T-cell (primary cell): ENCODE measurements around the gene FYB1. TPM values are rescaled to one million over a fixed set of nuclear protein-coding genes. Genes with fewer than 3 reads are reported as not detected.

Experiments
- ATAC-seq, 4 experiments: fragments of 200-7000 bp in 3 of 4; fragments of 150-1000 bp in 1 of 4; cut with Tn5 transposase; replicated peaks in 1 of 4; 1 replicate in 3 of 4; 2 replicates in 1 of 4; pipeline ENCODE4 v1.10.0; 2021; ENCODE audit warnings: moderate library complexity in 3 of 4, mild to moderate bottlenecking in 2 of 4, moderate number of reproducible peaks in 1 of 4
- CTCF ChIA-PET, 2 donors: fragments of 300-600 bp; sonication (Branson Sonifier 250); formaldehyde crosslinking; loops; one replicate each; lab custom pipeline; 2022; ENCODE audit warnings: antibody characterized with exemption in 2 of 2; lab: Charles Lee
- POLR2A ChIA-PET, 2 donors: fragments of 300-600 bp; sonication (Branson Sonifier 250); formaldehyde crosslinking; loops; one replicate each; lab custom pipeline; 2022; ENCODE audit warnings: antibody characterized with exemption in 2 of 2; lab: Charles Lee
- DNase-seq, 35 experiments: peaks; one replicate each; pipeline versions ENCODE4 v3.0.0 to v3.0.0-alpha.2; 2013 to 2023
- H3K27ac ChIP-seq: one replicate; pipeline ENCODE4 v1.5.1; 2013; ENCODE audit warnings: low read length
- H3K27me3 ChIP-seq, 2 experiments: replicated peaks in 1 of 2; 1 replicate in 1 of 2; 2 replicates in 1 of 2; pipeline versions ENCODE4 v1.6.1 to v1.7.0; 2013; ENCODE audit warnings: low read length in 1 of 2, mixed read lengths in 1 of 2; ENCODE audit not compliant: control insufficient read depth in 2 of 2, insufficient read depth in 2 of 2; ENCODE audit errors: extremely low read depth in 1 of 2
- H3K36me3 ChIP-seq, 2 donors: 1 replicate in 1 of 2; 2 replicates in 1 of 2; pipeline versions ENCODE4 v1.6.1 to v1.7.0; 2013; ENCODE audit warnings: low read length in 1 of 2; ENCODE audit not compliant: control insufficient read depth in 2 of 2, insufficient read depth in 1 of 2; ENCODE audit errors: extremely low read depth in 1 of 2
- H3K4me1 ChIP-seq, 2 experiments: 1 replicate in 1 of 2; 2 replicates in 1 of 2; pipeline versions ENCODE4 v1.6.1 to v1.7.0; 2013; ENCODE audit warnings: low read length in 2 of 2, mixed read lengths in 1 of 2; ENCODE audit not compliant: insufficient read depth in 2 of 2, control insufficient read depth in 1 of 2; ENCODE audit errors: extremely low read depth in 1 of 2
- H3K4me3 ChIP-seq, 2 donors: 1 replicate in 1 of 2; 2 replicates in 1 of 2; pipeline versions ENCODE4 v1.5.1 to v1.7.0; 2013; ENCODE audit warnings: mild to moderate bottlenecking in 2 of 2, low read length in 1 of 2, moderate library complexity in 1 of 2; ENCODE audit not compliant: control insufficient read depth in 1 of 2; ENCODE audit errors: extremely low read depth in 1 of 2
- H3K9me3 ChIP-seq: 2 replicates; pipeline ENCODE4 v1.7.0; 2013
- H3K27ac Mint-ChIP-seq, 2 donors: one replicate each; pipeline ENCODE4 v1.8.0; 2020 to 2021; ENCODE audit warnings: mild to moderate bottlenecking in 2 of 2, mixed read lengths in 2 of 2
- H3K27me3 Mint-ChIP-seq, 2 donors: one replicate each; pipeline ENCODE4 v1.8.0; 2021 to 2022; ENCODE audit warnings: mixed read lengths in 2 of 2
- H3K36me3 Mint-ChIP-seq: one replicate; pipeline ENCODE4 v1.8.0; 2021; ENCODE audit warnings: mixed read lengths
- H3K4me1 Mint-ChIP-seq, 3 donors: one replicate each; pipeline ENCODE4 v1.8.0; 2020 to 2022; ENCODE audit warnings: mixed read lengths in 3 of 3, mild to moderate bottlenecking in 1 of 3
- H3K4me3 Mint-ChIP-seq, 3 donors: one replicate each; pipeline ENCODE4 v1.8.0; 2020 to 2022; ENCODE audit warnings: mild to moderate bottlenecking in 3 of 3, mixed read lengths in 3 of 3, moderate library complexity in 3 of 3
- H3K9me3 Mint-ChIP-seq, 3 donors: one replicate each; pipeline ENCODE4 v1.8.0; 2020 to 2022; ENCODE audit warnings: mixed read lengths in 3 of 3
- WGBS: methylation state at CpG from one replicate; pipeline ENCODE4 v1.1.5; 2013; ENCODE audit warnings: missing lambda C conversion rate; ENCODE audit not compliant: insufficient coverage; 5-methylcytosine and 5-hydroxymethylcytosine counted together
- total RNA-seq, 35 experiments: library from RNA in 6 of 35; stranded (reverse) in 6 of 35; fragments of 120-200 nt in 1 of 35; gene quantifications; one replicate each; pipeline versions ENCODE4 v1.2.1 to v1.2.4 and lab custom pipeline; 2013 to 2026

The FYB1 gene
- total RNA-seq, 5 donors from 2014 or later (not counting 1 experiment from before 2014, with no cell fraction given): 372 to 769 (median 428) TPM

DNA sequence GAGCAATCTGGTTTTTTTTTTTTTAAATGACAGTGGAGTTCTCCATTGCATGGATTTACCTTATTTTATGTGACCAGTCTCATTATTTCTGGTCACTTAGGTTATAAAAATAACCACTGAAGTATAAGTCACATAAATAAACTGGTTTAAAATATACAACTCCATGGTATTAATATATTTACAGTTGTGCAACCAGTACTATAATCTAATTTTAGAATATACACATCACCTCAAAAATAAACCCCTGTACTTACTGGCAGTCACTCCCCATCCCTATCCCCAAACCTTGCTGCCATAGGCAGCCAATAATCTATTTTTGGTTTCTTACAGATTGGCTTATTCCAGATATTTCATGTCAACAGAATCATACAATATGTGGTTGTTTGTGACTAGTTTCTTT lies 57.8 kb downstream of the FYB1 start:
- Mint-ChIP-seq H3K36me3 (peaks cover 48% of the 10 kb centered on the region), H3K4me1 (peaks cover 91 to 95% (median 93%) of the 10 kb centered on the region in 3 donors), H3K27me3 (no peaks in the 10 kb centered on the region), H3K9me3 (peaks cover 0 to 3% (median 0%) of the 10 kb centered on the region in 3 donors), H3K4me3 (peak overlapping the region; percentile 34 to 56 (median 48)), H3K27ac (peak overlapping the region; percentile 81 to 88)
- no peak for DNase-seq
- Histone ChIP-seq H3K27ac (no peak overlapping the region), H3K36me3 (peaks cover 8 to 22% of the 10 kb centered on the region in 2 donors), H3K27me3 (no peaks in the 10 kb centered on the region), H3K9me3 (no peaks in the 10 kb centered on the region), H3K4me1 (peaks cover 32 to 71% of the 10 kb centered on the region in 2 experiments), H3K4me3 (no peak overlapping the region)
- ChIA-PET CTCF (interaction anchor here (1.1 kb wide), 2 partner anchors 58 to 122 kb away, joined by 3 to 5 read pairs; partner anchors contain the start of gene FYB1 (in 1 of the 2)), POLR2A (interaction anchor here (0.6 to 1.1 kb wide), 3 partner anchors 19 to 50 kb away, joined by 4 to 5 read pairs (median 4); no protein-coding TSS in a partner anchor)
- no peak for ATAC-seq

DNA sequence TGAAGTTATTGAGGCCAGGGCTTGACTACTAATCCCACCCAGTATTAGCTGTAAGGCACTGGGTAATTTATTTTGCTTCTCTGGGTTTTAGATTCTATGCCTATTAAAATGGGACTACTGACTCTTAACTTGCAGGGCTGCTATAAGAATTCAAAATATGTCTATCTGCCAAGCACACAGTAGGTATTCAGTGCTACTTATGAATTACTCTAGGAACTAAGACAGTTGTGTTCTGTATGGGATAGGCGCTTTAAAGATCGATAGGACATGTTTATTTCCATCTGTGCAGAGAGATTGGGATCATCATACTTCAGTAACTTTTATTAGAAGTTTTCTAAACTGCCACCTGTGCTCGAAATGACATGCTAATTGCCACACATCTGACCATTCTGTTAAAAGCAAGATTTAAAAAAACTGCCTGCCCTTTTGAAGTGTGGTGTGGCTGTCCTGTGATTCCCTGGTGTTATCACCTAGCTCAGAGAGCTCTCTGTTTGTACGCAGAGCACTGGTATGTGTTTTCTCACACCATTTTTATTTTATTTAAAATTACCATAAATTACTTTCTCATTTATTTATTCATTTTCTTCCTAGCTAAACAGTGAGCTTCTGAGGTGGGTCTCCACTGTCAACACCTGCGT lies 58.7 kb downstream of the FYB1 start:
- H3K27me3 ChIP-seq: no peaks in the 10 kb centered on the region
- H3K27ac ChIP-seq: peak overlapping the region; percentile 26
- Mint-ChIP-seq H3K4me1 (peaks cover 91 to 95% (median 94%) of the 10 kb centered on the region in 3 donors), H3K27ac (peak overlapping the region; percentile 72 to 81), H3K4me3 (peak overlapping the region in 2 of 3 donors; percentile 45 to 56), H3K36me3 (peaks cover 43% of the 10 kb centered on the region), H3K9me3 (peaks cover 0 to 3% (median 0%) of the 10 kb centered on the region in 3 donors), H3K27me3 (no peaks in the 10 kb centered on the region)
- no peak for ATAC-seq
- ChIA-PET POLR2A (interaction anchor here (0.6 to 1.1 kb wide), 3 partner anchors 20 to 51 kb away, joined by 4 to 5 read pairs (median 4); no protein-coding TSS in a partner anchor), CTCF (interaction anchor here (1.0 to 1.2 kb wide), 4 partner anchors 13 to 123 kb away, joined by 3 to 5 read pairs (median 3); partner anchors contain the start of gene FYB1 (in 1 of the 2))
- peaks cover 33 to 79% of the 10 kb centered on the region in 2 experiments for H3K4me1 ChIP-seq
- no peak for DNase-seq
- WGBS: 60% methylated on average over 1 of the region's 5 CpGs
- H3K4me3 ChIP-seq: no peak overlapping the region
- no peaks in the 10 kb centered on the region for H3K9me3 ChIP-seq
- peaks cover 5 to 16% of the 10 kb centered on the region in 2 donors for H3K36me3 ChIP-seq

DNA sequence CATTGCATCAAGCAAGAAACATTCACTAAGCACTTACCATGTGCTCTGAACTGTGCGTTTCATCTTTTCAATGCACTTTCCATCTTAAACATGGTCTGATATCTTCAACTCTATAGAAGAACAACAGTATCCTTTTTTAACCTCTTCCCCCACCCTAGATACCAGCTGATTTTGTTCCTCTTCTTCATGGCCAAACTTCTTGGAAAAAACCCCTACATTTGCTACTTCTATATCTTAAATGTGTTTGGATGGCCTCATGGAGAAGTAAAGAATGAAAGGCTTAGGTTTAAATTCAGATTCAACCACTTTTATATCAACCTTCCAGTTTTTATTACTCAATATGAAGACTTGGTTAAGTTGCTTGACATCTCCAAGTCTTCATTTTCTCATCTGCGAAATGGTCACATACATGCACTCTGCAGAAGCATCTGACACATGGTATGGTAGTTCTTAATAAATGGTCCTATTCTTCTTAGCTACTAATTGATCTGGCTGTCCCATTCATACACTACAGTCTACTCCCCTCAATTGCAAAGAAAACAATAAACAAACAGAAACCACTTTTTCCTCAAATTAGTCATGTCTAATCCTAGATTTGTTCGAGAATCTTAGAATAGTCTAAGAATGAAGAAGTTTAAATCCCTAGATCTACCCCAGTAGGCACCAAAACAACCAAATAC lies 59.4 kb downstream of the FYB1 start:
- H3K4me3 ChIP-seq: no peak overlapping the region

DNA sequence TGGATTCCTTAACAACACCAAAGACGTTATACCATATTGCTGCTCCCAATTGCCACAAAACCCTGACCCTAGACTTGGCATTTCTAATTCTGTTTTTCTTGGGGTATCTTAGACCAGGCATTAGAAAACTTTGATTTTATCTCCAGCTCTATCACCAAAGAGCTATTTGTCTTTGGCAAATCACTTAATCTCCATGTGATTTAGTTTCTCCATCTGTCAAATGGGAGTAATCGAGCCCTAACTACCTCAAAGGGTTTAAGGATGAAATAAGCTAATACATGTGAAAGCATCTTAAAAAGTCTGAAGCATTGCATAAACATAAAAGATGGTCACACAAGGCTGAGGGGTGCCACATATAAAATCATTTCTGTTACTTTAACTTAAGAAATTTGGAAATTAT lies 60.6 kb downstream of the FYB1 start:
- peaks cover 5 to 11% of the 10 kb centered on the region in 2 donors for H3K36me3 ChIP-seq
- CTCF ChIA-PET: interaction anchor here in 1 of 2 donors (0.8 to 2.7 kb wide), 3 partner anchors 16 to 59 kb away, joined by 3 to 26 read pairs (median 5); no protein-coding TSS in a partner anchor
- H3K27ac ChIP-seq: peak overlapping the region; percentile 31
- Mint-ChIP-seq H3K4me3 (peak overlapping the region; percentile 22 to 56 (median 43)), H3K4me1 (peaks cover 87 to 92% (median 91%) of the 10 kb centered on the region in 3 donors), H3K36me3 (peaks cover 39% of the 10 kb centered on the region), H3K27ac (peak overlapping the region; percentile 72 to 81), H3K9me3 (peaks cover 0 to 3% (median 0%) of the 10 kb centered on the region in 3 donors), H3K27me3 (no peaks in the 10 kb centered on the region)
- no peak for DNase-seq
- no peak for ATAC-seq
- POLR2A ChIA-PET: interaction anchor here in 1 of 2 donors (0.9 kb wide), 1 partner anchor 38 kb away, joined by 3 read pairs; no protein-coding TSS in a partner anchor
- no peaks in the 10 kb centered on the region for H3K9me3 ChIP-seq
- H3K4me3 ChIP-seq: no peak overlapping the region
- H3K27me3 ChIP-seq: no peaks in the 10 kb centered on the region
- 83% methylated on average over 1 of the region's 2 CpGs for WGBS
- H3K4me1 ChIP-seq: peaks cover 31 to 75% of the 10 kb centered on the region in 2 experiments

More for the DNA sequence above, 59.4 kb downstream of the FYB1 start:
- Histone ChIP-seq H3K4me1 (peaks cover 36 to 82% of the 10 kb centered on the region in 2 experiments), H3K27me3 (no peaks in the 10 kb centered on the region), H3K9me3 (no peaks in the 10 kb centered on the region), H3K36me3 (peaks cover 5 to 11% of the 10 kb centered on the region in 2 donors), H3K27ac (peak overlapping the region; percentile 26)
- no peak for ATAC-seq
- CTCF ChIA-PET: interaction anchor here in 1 of 2 donors (0.8 to 1.2 kb wide), 2 partner anchors 14 to 17 kb away, joined by 3 read pairs; no protein-coding TSS in a partner anchor
- Mint-ChIP-seq H3K4me1 (peaks cover 91 to 94% (median 94%) of the 10 kb centered on the region in 3 donors), H3K4me3 (peak overlapping the region; percentile 40 to 56 (median 45)), H3K27me3 (no peaks in the 10 kb centered on the region), H3K36me3 (peaks cover 38% of the 10 kb centered on the region), H3K9me3 (peaks cover 0 to 3% (median 0%) of the 10 kb centered on the region in 3 donors), H3K27ac (peak overlapping the region; percentile 72 to 81)
- WGBS: 73% methylated on average over 1 of the region's 3 CpGs
- POLR2A ChIA-PET: interaction anchor here in 1 of 2 donors (0.9 kb wide), 1 partner anchor 36 kb away, joined by 3 read pairs; no protein-coding TSS in a partner anchor
- DNase-seq: no peak

DNA sequence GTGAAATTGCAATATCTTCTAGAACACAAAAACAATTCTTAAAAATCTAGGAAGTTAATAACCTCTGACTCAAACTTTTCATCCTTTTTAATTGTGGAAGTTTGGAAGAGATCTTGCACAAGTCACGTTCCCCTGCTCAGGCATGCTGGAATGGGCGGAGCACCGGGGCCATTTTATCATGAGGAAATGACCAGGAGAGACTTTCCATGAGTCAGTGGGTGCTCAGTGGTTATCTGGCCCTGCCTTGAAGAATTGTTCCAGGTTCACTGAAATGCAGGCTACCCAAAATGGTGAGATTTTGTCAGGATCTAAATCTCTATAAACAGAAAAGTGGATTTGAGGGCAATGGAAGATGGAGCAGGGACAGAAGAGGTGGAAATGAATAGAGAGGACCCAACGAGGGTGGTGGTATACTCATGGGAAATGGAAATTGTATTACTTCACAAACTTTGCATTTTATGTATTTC lies 61.2 kb downstream of the FYB1 start:
- H3K4me1 Mint-ChIP-seq: peaks cover 87 to 92% (median 91%) of the 10 kb centered on the region in 3 donors
- H3K4me3 Mint-ChIP-seq: peak overlapping the region; percentile 43 to 56 (median 50)
- peaks cover 0 to 3% (median 0%) of the 10 kb centered on the region in 3 donors for H3K9me3 Mint-ChIP-seq
- peaks cover 43% of the 10 kb centered on the region for H3K36me3 Mint-ChIP-seq
- H3K27ac Mint-ChIP-seq: peak overlapping the region; percentile 72 to 81
- ChIA-PET CTCF (interaction anchor here (1.6 to 2.7 kb wide), 3 partner anchors 29 to 125 kb away, joined by 5 to 26 read pairs (median 9); no protein-coding TSS in a partner anchor), POLR2A (interaction anchor here in 1 of 2 donors (1.2 kb wide), 1 partner anchor 9 kb away, joined by 4 read pairs; no protein-coding TSS in a partner anchor)
- H3K9me3 ChIP-seq: no peaks in the 10 kb centered on the region
- no peak for ATAC-seq
- no peaks in the 10 kb centered on the region for H3K27me3 Mint-ChIP-seq
- no peak for DNase-seq
- WGBS: 75% methylated on average over 4 of the region's 4 CpGs
- H3K36me3 ChIP-seq: peaks cover 5 to 14% of the 10 kb centered on the region in 2 donors
- no peak overlapping the region for H3K4me3 ChIP-seq
- peak overlapping the region; percentile 31 for H3K27ac ChIP-seq
- peaks cover 38 to 69% of the 10 kb centered on the region in 2 experiments for H3K4me1 ChIP-seq
- H3K27me3 ChIP-seq: no peaks in the 10 kb centered on the region
